ENCODE results near the gene BRI3. TPM values are rescaled to one million over a fixed set of nuclear protein-coding genes. Genes with fewer than 3 reads are reported as not detected.

BRI3 gene
- polyA plus RNA-seq, 1 donor (not counting 4 experiments of a cell fraction or from before 2014, with no cell fraction given): 121 TPM

DNA sequence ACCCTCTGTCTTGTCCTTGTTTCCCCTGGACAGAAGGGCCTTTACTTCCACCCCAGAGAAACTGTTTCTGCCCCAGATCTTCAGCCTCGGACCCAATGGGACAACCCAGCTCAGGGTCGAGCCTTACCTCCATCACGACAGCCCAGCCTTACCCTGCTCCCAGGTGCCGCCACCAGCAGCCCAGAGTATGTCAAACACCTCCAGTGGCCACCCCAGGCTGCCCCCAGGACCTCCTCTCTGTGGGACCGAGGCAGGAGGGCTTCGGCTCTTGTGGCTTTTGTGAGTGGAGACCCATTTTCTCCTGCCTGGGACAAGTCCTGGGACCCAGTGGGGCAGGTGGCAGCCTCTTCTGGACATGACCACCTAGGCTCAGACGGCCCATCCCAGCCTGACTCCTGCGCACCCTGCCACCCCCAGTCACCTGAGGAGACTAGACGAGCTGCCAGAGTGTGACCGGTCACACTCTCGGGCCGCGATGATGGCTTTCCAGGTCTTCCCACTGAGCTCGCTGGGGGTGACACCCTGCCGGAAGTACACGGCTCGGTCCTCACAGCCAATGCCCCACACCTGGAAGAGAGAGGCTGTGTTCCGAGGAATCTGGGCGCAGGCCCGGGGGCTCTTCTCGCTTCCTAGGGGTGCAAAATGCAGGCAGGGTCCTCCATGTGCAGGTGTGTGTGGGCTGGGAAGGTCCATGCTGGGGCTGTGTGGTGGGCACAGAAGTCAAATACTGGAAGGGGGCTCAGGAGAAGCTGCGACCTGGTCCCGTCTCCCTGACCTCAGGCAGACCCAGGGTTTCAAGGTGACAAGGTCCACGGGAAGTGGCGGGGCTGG lies 44.9 kb upstream of the BRI3 start:
- TF ChIP-seq, protein P1, sequence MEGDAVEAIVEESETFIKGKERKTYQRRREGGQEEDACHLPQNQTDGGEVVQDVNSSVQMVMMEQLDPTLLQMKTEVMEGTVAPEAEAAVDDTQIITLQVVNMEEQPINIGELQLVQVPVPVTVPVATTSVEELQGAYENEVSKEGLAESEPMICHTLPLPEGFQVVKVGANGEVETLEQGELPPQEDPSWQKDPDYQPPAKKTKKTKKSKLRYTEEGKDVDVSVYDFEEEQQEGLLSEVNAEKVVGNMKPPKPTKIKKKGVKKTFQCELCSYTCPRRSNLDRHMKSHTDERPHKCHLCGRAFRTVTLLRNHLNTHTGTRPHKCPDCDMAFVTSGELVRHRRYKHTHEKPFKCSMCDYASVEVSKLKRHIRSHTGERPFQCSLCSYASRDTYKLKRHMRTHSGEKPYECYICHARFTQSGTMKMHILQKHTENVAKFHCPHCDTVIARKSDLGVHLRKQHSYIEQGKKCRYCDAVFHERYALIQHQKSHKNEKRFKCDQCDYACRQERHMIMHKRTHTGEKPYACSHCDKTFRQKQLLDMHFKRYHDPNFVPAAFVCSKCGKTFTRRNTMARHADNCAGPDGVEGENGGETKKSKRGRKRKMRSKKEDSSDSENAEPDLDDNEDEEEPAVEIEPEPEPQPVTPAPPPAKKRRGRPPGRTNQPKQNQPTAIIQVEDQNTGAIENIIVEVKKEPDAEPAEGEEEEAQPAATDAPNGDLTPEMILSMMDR (optimal IDR thresholded peaks at IDR 0.05 in 1 of 3, IDR thresholded peaks at IDR 0.05 in 1 of 3, conservative IDR thresholded peaks at IDR 0.05 in 1 of 3; ENCODE audit: extremely low read depth in 1 of 3, insufficient read depth in 2 of 3, low read length in 3 of 3): no peak
- no peak for TF ChIP-seq EZH2 (IDR thresholded peaks at IDR 0.05; ENCODE audit: low read length)
- no peak for DNase-seq (ENCODE audit: low read depth, low spot score)
- Histone ChIP-seq H3K4me2 (ENCODE audit: control insufficient read depth, extremely low read depth, insufficient read depth, low read depth, low read length) (no peak overlapping the region), H3K36me3 (ENCODE audit: control insufficient read depth in 2 of 2, extremely low read depth in 1 of 2, insufficient read depth in 2 of 2, low read length in 2 of 2) (peaks cover 2 to 3% of the 10 kb centered on the region in 2 experiments), H4K20me1 (ENCODE audit: control insufficient read depth, extremely low read depth, insufficient read depth, low read length) (no peaks in the 10 kb centered on the region), H3K27me3 (ENCODE audit: control insufficient read depth, extremely low read depth, insufficient read depth, low read length) (no peaks in the 10 kb centered on the region), H3K4me1 (ENCODE audit: control insufficient read depth, extremely low read depth, insufficient read depth, low read length) (no peaks in the 10 kb centered on the region), H3K9me3 (ENCODE audit: control insufficient read depth, low read depth, low read length) (no peaks in the 10 kb centered on the region), H3K27ac (ENCODE audit: control insufficient read depth, insufficient read depth, low read length) (no peak overlapping the region), H3K9me1 (ENCODE audit: control insufficient read depth, extremely low read depth, insufficient read depth, low read length) (no peaks in the 10 kb centered on the region), H3K4me3 (ENCODE audit: control insufficient read depth in 2 of 3, extremely low read depth in 1 of 3, insufficient read depth in 2 of 3, low read depth in 1 of 3, low read length in 3 of 3) (no peak overlapping the region), H3K9ac (ENCODE audit: control insufficient read depth, extremely low read depth, insufficient read depth, low read length) (no peak overlapping the region), H2AFZ (ENCODE audit: control insufficient read depth, low read length) (no peak overlapping the region), H3K79me2 (ENCODE audit: control insufficient read depth, insufficient read depth, low read length) (no peaks in the 10 kb centered on the region)
- dilution Hi-C loops (cut with MboI; ENCODE audit: extremely low pct_ligation_motif_present, low sequenced_read_pairs): no loop called here
- FAIRE-seq: no peak

DNA sequence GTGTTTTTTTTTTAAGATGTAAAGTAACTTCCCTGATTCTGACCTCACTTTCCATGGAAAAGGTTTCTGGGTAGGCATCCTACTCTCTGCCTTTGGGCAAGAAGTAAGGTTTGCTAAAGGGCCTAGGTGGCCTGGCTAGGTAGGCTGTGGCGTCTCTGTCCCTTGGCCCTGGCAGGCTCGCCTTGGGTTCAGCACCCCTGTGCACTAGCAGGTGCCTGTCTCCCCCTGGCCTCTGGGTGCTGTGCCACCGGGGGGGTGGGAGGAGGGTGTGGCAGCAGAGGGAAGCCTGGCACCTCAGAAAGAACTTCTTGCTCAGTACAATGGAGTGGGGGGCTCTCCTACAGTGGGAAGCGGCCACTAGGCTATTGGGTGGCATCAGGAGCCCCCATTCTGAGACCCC lies 43.4 kb upstream of the BRI3 start:
- Histone ChIP-seq H3K4me1 (ENCODE audit: control insufficient read depth, extremely low read depth, insufficient read depth, low read length) (no peaks in the 10 kb centered on the region), H3K9me3 (ENCODE audit: control insufficient read depth, low read depth, low read length) (no peaks in the 10 kb centered on the region), H2AFZ (ENCODE audit: control insufficient read depth, low read length) (no peak overlapping the region), H3K79me2 (ENCODE audit: control insufficient read depth, insufficient read depth, low read length) (no peaks in the 10 kb centered on the region), H3K9ac (ENCODE audit: control insufficient read depth, extremely low read depth, insufficient read depth, low read length) (no peak overlapping the region), H3K4me3 (ENCODE audit: control insufficient read depth in 2 of 3, extremely low read depth in 1 of 3, insufficient read depth in 2 of 3, low read depth in 1 of 3, low read length in 3 of 3) (no peak overlapping the region), H3K27ac (ENCODE audit: control insufficient read depth, insufficient read depth, low read length) (no peak overlapping the region), H3K4me2 (ENCODE audit: control insufficient read depth, extremely low read depth, insufficient read depth, low read depth, low read length) (no peak overlapping the region), H4K20me1 (ENCODE audit: control insufficient read depth, extremely low read depth, insufficient read depth, low read length) (no peaks in the 10 kb centered on the region), H3K27me3 (ENCODE audit: control insufficient read depth, extremely low read depth, insufficient read depth, low read length) (no peaks in the 10 kb centered on the region), H3K9me1 (ENCODE audit: control insufficient read depth, extremely low read depth, insufficient read depth, low read length) (no peaks in the 10 kb centered on the region), H3K36me3 (ENCODE audit: control insufficient read depth in 2 of 2, extremely low read depth in 1 of 2, insufficient read depth in 2 of 2, low read length in 2 of 2) (peaks cover 3% of the 10 kb centered on the region in 2 experiments)
- TF ChIP-seq EZH2 (IDR thresholded peaks at IDR 0.05; ENCODE audit: low read length): no peak
- TF ChIP-seq, protein P1 (optimal IDR thresholded peaks at IDR 0.05 in 1 of 3, IDR thresholded peaks at IDR 0.05 in 1 of 3, conservative IDR thresholded peaks at IDR 0.05 in 1 of 3; ENCODE audit: extremely low read depth in 1 of 3, insufficient read depth in 2 of 3, low read length in 3 of 3): no peak
- dilution Hi-C loops (cut with MboI; ENCODE audit: extremely low pct_ligation_motif_present, low sequenced_read_pairs): no loop called here
- FAIRE-seq: no peak
- no peak for DNase-seq (ENCODE audit: low read depth, low spot score)
